GM12878 (cell line): ENCODE data around the gene TMEM53. TPM values are rescaled to one million over a fixed set of nuclear protein-coding genes. Genes with fewer than 3 reads are reported as not detected.

ENCODE experiments used
- ATAC-seq: fragments of 200-7000 bp; cut with Tn5 transposase; 3 replicates; pipeline ENCODE4 v1.9.1; 2020; ENCODE audit warnings: mild to moderate bottlenecking, moderate library complexity
- BruUV-seq: library from RNA; stranded (reverse); fragments of 400-500 nt; replicated peaks from 2 replicates; lab custom pipeline; 2021; lab: Mats Ljungman, UMichigan
- CTCF ChIA-PET: fragments of 300-600 bp; sonication (Branson Sonifier 250); formaldehyde crosslinking; extraction: SDS; loops from one replicate; lab custom pipeline; 2021; ENCODE audit warnings: inconsistent platforms; lab: Yijun Ruan, JAX
- POLR2A ChIA-PET: fragments of 350-600 bp; formaldehyde crosslinking; extraction: SDS; loops from one replicate; lab custom pipeline; 2021; ENCODE audit warnings: inconsistent platforms; lab: Charles Lee
- RAD21 ChIA-PET: fragments of 300-600 bp; sonication (Branson Sonifier 250); formaldehyde crosslinking; loops from one replicate; lab custom pipeline; 2023; ENCODE audit warnings: antibody characterized with exemption; ENCODE audit not compliant: unreplicated experiment; lab: Charles Lee
- SMC1A ChIA-PET: fragments of 300-600 bp; sonication (Branson Sonifier 250); formaldehyde crosslinking; loops from one replicate; lab custom pipeline; 2023; ENCODE audit not compliant: unreplicated experiment, uncharacterized antibody; lab: Charles Lee
- DNase-seq: peaks from one replicate; pipeline ENCODE4 v3.0.0-alpha.2; 2011; ENCODE audit warnings: low read depth, low spot score
- FAIRE-seq: peaks from 3 replicates; lab custom pipeline; 2011; peaks lifted over from hg19 to GRCh38; lab: Jason Lieb, UNC
- H2AFZ ChIP-seq: 2 replicates; pipeline ENCODE4 v1.6.0; 2011; ENCODE audit warnings: low read depth, low read length, control low read depth; ENCODE audit not compliant: control insufficient read depth
- H3K27ac ChIP-seq: 2 replicates; pipeline ENCODE4 v1.5.1; 2011; ENCODE audit warnings: control low read depth; ENCODE audit not compliant: control insufficient read depth, insufficient read depth
- H3K27me3 ChIP-seq, 2 experiments: replicated peaks in 1 of 2; 2 replicates each; pipeline versions ENCODE4 v1.6.0 to v1.6.1; 2011; ENCODE audit warnings: low read length in 1 of 2; ENCODE audit not compliant: control insufficient read depth in 2 of 2, insufficient read depth in 2 of 2
- H3K36me3 ChIP-seq, 2 experiments: 2 replicates each; pipeline ENCODE4 v1.5.1; 2011; ENCODE audit warnings: low read length in 1 of 2; ENCODE audit not compliant: control insufficient read depth in 2 of 2, insufficient read depth in 2 of 2
- H3K4me1 ChIP-seq: 2 replicates; pipeline ENCODE4 v1.6.1; 2011; ENCODE audit warnings: mild to moderate bottlenecking, low read length, moderate library complexity, mixed read lengths; ENCODE audit not compliant: control insufficient read depth, insufficient read depth
- H3K4me2 ChIP-seq: 2 replicates; pipeline ENCODE4 v1.6.0; 2011; ENCODE audit warnings: control low read depth; ENCODE audit not compliant: control insufficient read depth, insufficient read depth
- H3K4me3 ChIP-seq: fragments of 200-600 bp; sonication (generic); 2 replicates; pipeline ENCODE4 v1.5.1; 2016
- H3K79me2 ChIP-seq: 2 replicates; pipeline ENCODE4 v1.6.0; 2011; ENCODE audit warnings: low read length; ENCODE audit not compliant: control insufficient read depth, insufficient read depth
- H3K9ac ChIP-seq: 2 replicates; pipeline ENCODE4 v1.8.0; 2011; ENCODE audit warnings: low read length, control low read depth, mixed read lengths; ENCODE audit not compliant: control insufficient read depth, insufficient read depth
- H3K9me3 ChIP-seq: replicated peaks from 3 replicates; pipeline ENCODE4 v1.5.1; 2011; ENCODE audit warnings: mild to moderate bottlenecking, low read length; ENCODE audit not compliant: control insufficient read depth, insufficient read depth
- H4K20me1 ChIP-seq: 2 replicates; pipeline ENCODE4 v1.6.0; 2011; ENCODE audit not compliant: control insufficient read depth, insufficient read depth
- ASH2L ChIP-seq: fragments of 300-600, 200-600 bp; sonication (generic); IDR thresholded peaks from 2 replicates; pipeline ENCODE4 v1.6.1; 2017; ENCODE audit warnings: low read depth, mild to moderate bottlenecking, borderline replicate concordance
- E2F4 ChIP-seq: IDR thresholded peaks from 2 replicates; pipeline ENCODE4 v1.6.1; 2012; ENCODE audit warnings: low read depth, low read length, improper control_type of control experiment
- EED ChIP-seq: sonication (generic); IDR thresholded peaks from 2 replicates; pipeline ENCODE4 v1.6.1; 2016; ENCODE audit warnings: antibody characterized with exemption, low read depth
- EZH2 ChIP-seq: IDR thresholded peaks from 2 replicates; pipeline ENCODE4 v1.6.1; 2012; ENCODE audit warnings: low read depth, mild to moderate bottlenecking, control low read depth, inconsistent platforms, low read length, borderline replicate concordance; ENCODE audit not compliant: control insufficient read depth
- IRF5 ChIP-seq: fragments of 450-650 bp; IDR thresholded peaks from 2 replicates; pipeline ENCODE4 v1.6.1; 2017; ENCODE audit warnings: borderline replicate concordance
- MEF2A ChIP-seq: IDR thresholded peaks from 2 replicates; pipeline ENCODE4 v1.6.1; 2011; ENCODE audit warnings: low read depth, mild to moderate bottlenecking, low read length, moderate library complexity; ENCODE audit not compliant: insufficient read depth
- NR2C2 ChIP-seq: IDR thresholded peaks from 2 replicates; pipeline ENCODE4 v1.6.1; 2011; ENCODE audit warnings: borderline replicate concordance, low read depth; ENCODE audit not compliant: control insufficient read depth, insufficient read length
- ZNF384 ChIP-seq: IDR thresholded peaks from 2 replicates; pipeline ENCODE4 v1.6.1; 2012; ENCODE audit warnings: low read depth, mild to moderate bottlenecking, low read length, improper control_type of control experiment, borderline replicate concordance
- WGBS: methylation state at CpG from one replicate; pipeline ENCODE4 v1.1.6; 2016; ENCODE audit warnings: low lambda C conversion rate; ENCODE audit not compliant: insufficient replicate concordance, insufficient coverage; ENCODE audit errors: missing lambda C conversion rate; 5-methylcytosine and 5-hydroxymethylcytosine counted together
- in situ Hi-C: fragments of 300-500 bp; cut with MboI; formaldehyde crosslinking; loops from 9 replicates; pipeline ENCODE4 v1.14.3; 2018; ENCODE audit warnings: mixed read lengths
- intact Hi-C: fragments of 100-400 bp; cut with micrococcal nuclease; formaldehyde crosslinking; loops from one replicate; pipeline ENCODE4 v1.14.2; 2022; ENCODE audit not compliant: unreplicated experiment
- polyA plus RNA-seq, 11 experiments: library from polyadenylated mRNA; depleted of rRNA in 4 of 11; unstranded in 6 of 11; stranded (reverse) in 5 of 11; fragments of >200 nt; fragmentation: Nextera tagmentation in 4 of 11; fragmentation: Illumina TruSeq in 1 of 11; extraction: Ambion mirVana in 4 of 11; extraction: Trizol in 1 of 11; gene quantifications; 1 replicate in 1 of 11; 2 replicates in 10 of 11; pipeline versions ENCODE4 v1.2.1 to v1.2.3, GENCODE V29; 2011 to 2016; ENCODE audit warnings: inconsistent platforms in 2 of 11, missing spikeins in 2 of 11, low read depth in 1 of 11
- total RNA-seq, 4 experiments: library from RNA; depleted of rRNA in 3 of 4; stranded (reverse); fragments of >200 nt in 3 of 4; fragmentation: Illumina TruSeq in 1 of 4; extraction: Trizol in 1 of 4; gene quantifications; 2 replicates each; pipeline versions ENCODE4 v1.2.1 to v1.2.3, GENCODE V29; 2013 to 2021

Gene TMEM53
- total and polyA plus RNA-seq, 10 of the 15 experiments (the other 5 are each of a cell fraction or from before 2014, with no cell fraction given): 3.1 to 23.9 (median 11.1) TPM

DNA sequence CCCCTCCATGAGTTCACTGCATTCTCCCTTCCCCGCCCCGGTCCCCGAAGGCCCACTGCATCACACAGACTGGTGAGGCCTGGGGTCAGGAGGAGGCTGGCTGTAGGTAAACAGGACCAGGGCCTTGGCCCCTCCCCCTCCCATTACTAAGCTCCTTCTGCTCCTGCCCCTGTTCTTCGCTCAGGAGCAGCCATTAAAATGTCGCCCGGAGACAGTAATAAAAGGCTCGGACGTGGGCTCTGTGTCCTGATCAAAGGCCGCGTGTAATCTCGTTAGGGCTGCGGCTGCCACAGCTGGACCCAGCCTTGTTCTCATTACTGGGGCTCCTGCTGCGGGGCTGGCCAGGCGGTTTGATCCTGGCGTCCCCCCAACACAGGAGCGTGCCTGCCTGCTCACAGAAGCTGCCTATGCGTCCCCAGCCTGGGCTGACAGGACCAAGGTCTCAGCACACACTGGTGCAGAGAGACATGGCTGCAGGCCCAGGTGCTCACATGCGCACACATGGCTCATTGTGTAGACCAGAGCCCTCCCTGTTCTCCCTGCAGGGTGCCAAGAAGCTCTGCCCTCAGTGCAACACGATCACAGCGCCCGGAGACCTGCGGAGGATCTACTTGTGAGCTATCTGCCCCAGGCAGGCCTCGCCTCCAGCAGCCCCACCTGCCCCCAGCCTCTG, 24.0 kb downstream of the TMEM53 start:
- Histone ChIP-seq H3K9ac (no peak overlapping the region), H3K36me3 (peaks cover 19 to 25% of the 10 kb centered on the region in 2 experiments), H4K20me1 (no peaks in the 10 kb centered on the region), H3K27me3 (no peaks in the 10 kb centered on the region), H3K9me3 (no peaks in the 10 kb centered on the region), H3K4me1 (no peaks in the 10 kb centered on the region), H3K79me2 (no peaks in the 10 kb centered on the region), H2AFZ (no peak overlapping the region), H3K4me3 (no peak overlapping the region)
- ChIA-PET POLR2A (no interaction called here), SMC1A (no interaction called here)
- 96% methylated on average over 21 of the region's 23 CpGs for WGBS
- no peak for ATAC-seq
- no peak for DNase-seq
- in situ Hi-C loops: no loop called here
- no peak for FAIRE-seq
- no TSS peak for BruUV-seq
- TF ChIP-seq EZH2: no peak
- no peak for TF ChIP-seq NR2C2
- TF ChIP-seq, all 136 proteins: peak for 0
- H3K4me2 ChIP-seq: no peak overlapping the region
- intact Hi-C loops: loop anchor here (5.0 to 10.0 kb wide), 2 partner anchors 273 to 435 kb away; partner anchors contain the start of gene DMAP1
- H3K27ac ChIP-seq: no peak overlapping the region
- ChIA-PET RAD21 (no interaction called here), CTCF (interaction anchor here (3.9 to 4.4 kb wide), 4 partner anchors 17 to 77 kb away, joined by 37 to 76 read pairs (median 62); no protein-coding TSS in a partner anchor)

DNA sequence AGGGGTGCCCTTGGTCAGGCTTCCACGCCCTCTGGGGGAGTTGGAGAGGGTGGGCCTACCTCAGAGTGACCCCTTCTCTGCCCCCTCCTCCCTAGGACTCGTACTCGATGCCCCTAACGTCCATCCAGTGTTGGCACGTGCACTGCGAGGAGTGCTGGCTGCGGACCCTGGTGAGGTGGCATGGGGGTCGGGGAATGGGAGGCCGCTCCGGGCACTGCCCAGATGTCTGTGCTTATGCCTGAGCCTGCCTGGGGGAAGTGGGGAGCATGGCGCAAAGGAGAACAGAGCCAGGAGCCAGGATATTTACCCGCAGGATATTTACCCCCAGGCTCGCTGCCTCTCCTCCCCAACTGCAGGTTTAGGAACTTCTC, 24.5 kb downstream of the TMEM53 start:
- WGBS: 95% methylated on average over 13 of the region's 13 CpGs
- DNase-seq: no peak
- Histone ChIP-seq H3K4me2 (no peak overlapping the region), H3K27ac (no peak overlapping the region), H3K36me3 (peaks cover 19 to 30% of the 10 kb centered on the region in 2 experiments), H3K9ac (no peak overlapping the region), H3K4me3 (no peak overlapping the region), H3K27me3 (no peaks in the 10 kb centered on the region), H2AFZ (no peak overlapping the region), H3K79me2 (no peaks in the 10 kb centered on the region), H3K4me1 (no peaks in the 10 kb centered on the region), H4K20me1 (no peaks in the 10 kb centered on the region), H3K9me3 (no peaks in the 10 kb centered on the region)
- intact Hi-C loops: loop anchor here (5.0 to 10.0 kb wide), 2 partner anchors 272 to 435 kb away; partner anchors contain the start of gene DMAP1
- RAD21 ChIA-PET: no interaction called here
- no TSS peak for BruUV-seq
- ATAC-seq: no peak
- FAIRE-seq: no peak
- SMC1A ChIA-PET: no interaction called here
- CTCF ChIA-PET: interaction anchor here (0.6 to 4.4 kb wide), 5 partner anchors 17 to 482 kb away, joined by 3 to 76 read pairs (median 55); no protein-coding TSS in a partner anchor
- TF ChIP-seq ZNF384 (no peak), MEF2A (no peak), E2F4 (no peak), IRF5 (no peak), ASH2L (no peak), EED (no peak)
- in situ Hi-C loops: no loop called here
- POLR2A ChIA-PET: no interaction called here
